T-helper 1 cell treated with Interleukin-12 subunit alpha and Interleukin-12 subunit beta and Interleukin-4 antibody, amounts not matched to agents 30 μg/mL and 1 μg/mL, for 36 hours (primary cell): ENCODE data around the gene THRB.

Experiments
- H3K27ac Mint-ChIP-seq: one replicate; pipeline ENCODE4 v1.8.0; 2021; ENCODE audit warnings: mild to moderate bottlenecking, mixed read lengths
- H3K27me3 Mint-ChIP-seq: one replicate; pipeline ENCODE4 v1.8.0; 2021; ENCODE audit warnings: low read depth, mixed read lengths
- H3K36me3 Mint-ChIP-seq: one replicate; pipeline ENCODE4 v1.8.0; 2021; ENCODE audit warnings: low read depth, mixed read lengths
- H3K4me1 Mint-ChIP-seq: one replicate; pipeline ENCODE4 v1.8.0; 2021; ENCODE audit warnings: low read depth, mixed read lengths
- H3K4me3 Mint-ChIP-seq: one replicate; pipeline ENCODE4 v1.8.0; 2021; ENCODE audit warnings: mild to moderate bottlenecking, moderate library complexity, mixed read lengths
- H3K9me3 Mint-ChIP-seq: one replicate; pipeline ENCODE4 v1.8.0; 2021; ENCODE audit warnings: mixed read lengths

THRB gene

DNA sequence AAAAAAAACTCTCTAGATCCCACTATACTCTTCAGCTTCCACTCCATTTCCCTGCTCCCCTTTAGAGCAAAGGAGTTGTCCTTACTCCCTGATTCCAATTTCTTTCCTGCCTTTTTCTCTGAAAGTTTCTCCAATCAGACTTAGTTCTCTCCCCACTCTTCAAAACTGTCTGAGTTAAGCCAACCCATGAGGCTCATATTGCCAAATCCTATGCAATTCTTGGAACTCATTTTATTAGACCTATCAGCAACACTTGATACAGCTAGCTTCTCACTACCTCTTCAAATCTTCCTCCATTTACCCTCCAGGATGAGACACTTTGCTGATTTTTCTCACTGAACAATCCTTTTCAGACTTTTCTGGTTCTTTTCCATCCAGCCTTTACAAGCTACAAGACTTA lies 233.1 kb downstream of the THRB start:
- Mint-ChIP-seq H3K27me3 (peaks cover 10% of the 10 kb centered on the region), H3K9me3 (no peaks in the 10 kb centered on the region), H3K4me1 (no peaks in the 10 kb centered on the region), H3K27ac (no peak overlapping the region), H3K4me3 (no peak overlapping the region), H3K36me3 (no peaks in the 10 kb centered on the region)

DNA sequence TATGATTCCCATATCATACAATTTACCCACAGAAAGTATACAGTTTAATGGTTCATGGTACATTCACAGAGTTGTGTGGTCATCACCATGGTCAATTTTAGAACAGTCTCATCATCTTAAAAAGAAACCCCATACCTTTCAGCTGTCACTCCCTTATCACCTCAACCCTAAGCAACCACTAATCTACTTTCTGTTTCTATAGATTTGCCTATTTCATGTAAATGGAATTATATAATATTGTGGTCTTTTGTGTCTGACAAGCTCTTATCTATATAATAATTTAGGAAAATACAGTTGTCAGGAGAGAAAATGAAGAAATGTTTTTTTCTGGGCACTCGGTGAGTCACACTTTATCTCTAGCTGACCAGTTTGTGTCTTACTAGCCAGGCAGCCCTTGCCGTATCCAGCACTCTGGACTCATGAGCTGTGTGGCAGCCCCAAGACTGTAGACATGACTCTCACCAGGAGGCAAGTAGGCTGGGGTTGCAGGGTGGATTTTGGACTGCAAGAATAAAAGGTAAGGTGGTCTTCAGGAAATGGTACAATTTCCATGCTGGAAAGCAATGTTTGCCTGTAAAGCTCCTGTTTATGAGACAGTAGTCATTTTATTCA lies 234.6 kb downstream of the THRB start:
- H3K4me1 Mint-ChIP-seq, result no peaks in the 10 kb centered on the region
- H3K4me3 Mint-ChIP-seq, result no peak overlapping the region
- H3K27me3 Mint-ChIP-seq, result peaks cover 4% of the 10 kb centered on the region
- H3K9me3 Mint-ChIP-seq, result no peaks in the 10 kb centered on the region
- H3K27ac Mint-ChIP-seq, result no peak overlapping the region
- H3K36me3 Mint-ChIP-seq, result no peaks in the 10 kb centered on the region

GRCh38 chr3:24258727-24259600 lies 235.7 kb downstream of the THRB start:
- Mint-ChIP-seq H3K4me3 (no peak overlapping the region), H3K27ac (no peak overlapping the region), H3K36me3 (no peaks in the 10 kb centered on the region), H3K27me3 (no peaks in the 10 kb centered on the region), H3K9me3 (no peaks in the 10 kb centered on the region), H3K4me1 (no peaks in the 10 kb centered on the region)

- Mint-ChIP-seq H3K9me3 (no peaks in the 10 kb centered on the region), H3K4me3 (no peak overlapping the region), H3K4me1 (no peaks in the 10 kb centered on the region), H3K27me3 (peaks cover 2% of the 10 kb centered on the region), H3K36me3 (no peaks in the 10 kb centered on the region), H3K27ac (no peak overlapping the region)
Observed at GRCh38 chr3:24258260-24258659, 236.4 kb downstream of the THRB start.

- Mint-ChIP-seq H3K27ac (no peak overlapping the region), H3K4me3 (no peak overlapping the region), H3K9me3 (no peaks in the 10 kb centered on the region), H3K36me3 (no peaks in the 10 kb centered on the region), H3K27me3 (peaks cover 16% of the 10 kb centered on the region), H3K4me1 (no peaks in the 10 kb centered on the region)
Observed at GRCh38 chr3:24255414-24255813, 239.2 kb downstream of the THRB start.

GRCh38 chr3:24254649-24255048 lies 240.0 kb downstream of the THRB start:
- Mint-ChIP-seq H3K4me3 (no peak overlapping the region), H3K4me1 (no peaks in the 10 kb centered on the region), H3K9me3 (no peaks in the 10 kb centered on the region), H3K27ac (no peak overlapping the region), H3K36me3 (no peaks in the 10 kb centered on the region), H3K27me3 (peaks cover 17% of the 10 kb centered on the region)

DNA sequence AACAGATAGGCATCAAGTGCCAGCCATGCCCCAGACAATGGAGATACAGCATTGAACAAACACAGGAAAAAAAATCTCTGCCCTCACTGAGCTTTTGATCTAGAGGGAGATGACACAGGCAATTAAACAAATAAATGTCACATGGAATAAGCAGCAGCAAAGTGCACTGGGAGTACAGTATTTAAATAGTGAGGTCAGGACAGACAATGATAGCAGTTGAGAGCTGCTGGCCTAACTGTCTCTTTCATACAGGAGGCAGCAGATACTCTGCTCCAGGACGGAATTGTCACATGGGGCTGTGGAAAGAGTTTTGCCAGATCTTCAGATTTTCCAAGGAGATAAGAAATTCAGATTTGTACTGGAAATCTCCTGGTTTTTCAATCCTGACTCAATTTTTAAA lies 241.3 kb downstream of the THRB start:
- Mint-ChIP-seq H3K4me1 (no peaks in the 10 kb centered on the region), H3K27ac (no peak overlapping the region), H3K36me3 (no peaks in the 10 kb centered on the region), H3K9me3 (no peaks in the 10 kb centered on the region), H3K27me3 (peaks cover 24% of the 10 kb centered on the region), H3K4me3 (no peak overlapping the region)

DNA sequence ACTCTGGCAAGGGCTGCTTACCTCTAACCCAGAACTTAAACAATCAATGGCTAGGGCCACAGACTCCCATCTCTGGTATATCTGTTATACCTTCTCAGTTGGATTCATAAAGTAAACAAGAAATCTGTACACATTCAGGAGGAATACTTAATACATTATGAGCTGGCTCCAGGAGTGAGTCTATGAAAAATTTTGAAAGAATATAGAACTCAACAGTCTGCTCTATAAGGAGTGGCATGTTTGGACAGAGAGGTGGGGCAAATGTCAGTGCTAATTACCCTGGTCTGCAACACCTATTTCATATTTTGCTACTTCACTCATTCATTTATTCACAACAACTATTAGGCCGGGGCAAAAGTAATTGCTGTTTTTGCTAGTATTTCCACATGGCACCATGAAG lies 245.1 kb downstream of the THRB start:
- H3K4me1 Mint-ChIP-seq, result no peaks in the 10 kb centered on the region
- H3K36me3 Mint-ChIP-seq, result no peaks in the 10 kb centered on the region
- no peaks in the 10 kb centered on the region for H3K9me3 Mint-ChIP-seq
- peaks cover 31% of the 10 kb centered on the region for H3K27me3 Mint-ChIP-seq
- no peak overlapping the region for H3K4me3 Mint-ChIP-seq
- H3K27ac Mint-ChIP-seq, result no peak overlapping the region

GRCh38 chr3:24245056-24245455 lies 249.6 kb downstream of the THRB start:
- no peaks in the 10 kb centered on the region for H3K36me3 Mint-ChIP-seq
- H3K27ac Mint-ChIP-seq, result no peak overlapping the region
- H3K9me3 Mint-ChIP-seq, result no peaks in the 10 kb centered on the region
- H3K27me3 Mint-ChIP-seq, result peaks cover 19% of the 10 kb centered on the region
- no peaks in the 10 kb centered on the region for H3K4me1 Mint-ChIP-seq
- H3K4me3 Mint-ChIP-seq, result no peak overlapping the region

DNA sequence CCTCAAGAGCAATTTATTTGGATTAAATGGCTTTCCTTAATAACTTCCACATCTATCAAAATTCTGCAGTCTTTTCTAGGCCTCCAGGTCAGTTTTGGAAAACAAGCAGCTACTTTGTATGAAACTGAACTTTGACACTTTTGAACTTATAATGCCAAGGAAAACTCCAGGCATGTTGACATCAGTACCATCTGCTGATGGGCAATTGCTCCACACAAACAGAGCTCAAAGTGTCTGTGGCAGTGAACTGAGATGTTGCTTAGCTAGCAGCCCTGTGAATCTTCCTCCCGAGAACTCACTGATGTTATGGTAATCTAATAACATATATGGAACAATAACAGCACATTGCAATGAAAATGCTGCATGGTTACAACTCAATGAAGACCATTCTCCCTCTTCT lies 250.2 kb downstream of the THRB start:
- Mint-ChIP-seq H3K27me3 (peaks cover 19% of the 10 kb centered on the region), H3K9me3 (no peaks in the 10 kb centered on the region), H3K4me1 (no peaks in the 10 kb centered on the region), H3K36me3 (no peaks in the 10 kb centered on the region), H3K27ac (no peak overlapping the region), H3K4me3 (no peak overlapping the region)

GRCh38 chr3:24242012-24242698 lies 252.5 kb downstream of the THRB start:
- H3K9me3 Mint-ChIP-seq, result no peaks in the 10 kb centered on the region
- peaks cover 9% of the 10 kb centered on the region for H3K27me3 Mint-ChIP-seq
- H3K4me3 Mint-ChIP-seq, result no peak overlapping the region
- no peak overlapping the region for H3K27ac Mint-ChIP-seq
- H3K4me1 Mint-ChIP-seq, result no peaks in the 10 kb centered on the region
- H3K36me3 Mint-ChIP-seq, result no peaks in the 10 kb centered on the region

- Mint-ChIP-seq H3K27ac (no peak overlapping the region), H3K36me3 (no peaks in the 10 kb centered on the region), H3K4me1 (peaks cover under 1% of the 10 kb centered on the region), H3K9me3 (no peaks in the 10 kb centered on the region), H3K4me3 (no peak overlapping the region), H3K27me3 (peaks cover 9% of the 10 kb centered on the region)
Observed at GRCh38 chr3:24240306-24240705, 254.3 kb downstream of the THRB start.

- peaks cover 4% of the 10 kb centered on the region for H3K27me3 Mint-ChIP-seq
- no peak overlapping the region for H3K27ac Mint-ChIP-seq
- no peak overlapping the region for H3K4me3 Mint-ChIP-seq
- H3K4me1 Mint-ChIP-seq, result peaks cover 2% of the 10 kb centered on the region
- H3K36me3 Mint-ChIP-seq, result no peaks in the 10 kb centered on the region
- H3K9me3 Mint-ChIP-seq, result no peaks in the 10 kb centered on the region
Observed at GRCh38 chr3:24237971-24238706, 256.5 kb downstream of the THRB start.

DNA sequence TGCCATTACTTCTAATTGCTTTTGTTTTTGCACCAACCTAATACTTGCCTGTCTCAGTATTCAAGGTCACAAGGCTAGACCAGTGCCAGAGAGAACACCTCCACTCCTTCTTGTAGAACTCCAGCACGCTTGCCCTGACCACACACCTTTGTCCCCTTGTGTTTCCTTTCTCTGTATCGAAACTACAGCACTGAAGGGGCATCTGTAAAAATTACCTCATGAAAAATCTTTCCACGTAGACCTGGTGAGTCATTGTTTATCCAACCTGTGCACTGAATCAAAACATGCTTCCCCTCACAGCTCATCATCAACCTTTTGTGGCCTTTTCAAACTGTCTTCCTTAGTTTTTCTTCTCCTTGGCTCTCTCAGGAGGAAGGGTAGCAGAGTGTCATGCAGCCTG lies 259.5 kb downstream of the THRB start:
- H3K4me1 Mint-ChIP-seq, result peaks cover 2% of the 10 kb centered on the region
- H3K27me3 Mint-ChIP-seq, result peaks cover 5% of the 10 kb centered on the region
- no peaks in the 10 kb centered on the region for H3K36me3 Mint-ChIP-seq
- no peak overlapping the region for H3K4me3 Mint-ChIP-seq
- H3K9me3 Mint-ChIP-seq, result no peaks in the 10 kb centered on the region
- H3K27ac Mint-ChIP-seq, result no peak overlapping the region
